T-helper 2 cell treated with Interferon-gamma antibody and Interleukin-4, amounts not matched to agents 100 ng/mL and 5 ng/mL, for 36 hours (primary cell): ENCODE results near the gene FSTL5. TPM values are rescaled to one million over a fixed set of nuclear protein-coding genes. Genes with fewer than 3 reads are reported as not detected.

Experiments used
- intact Hi-C: fragments of 100-400 bp; cut with micrococcal nuclease; formaldehyde crosslinking; loops from one replicate; pipeline ENCODE4 v1.15.1; 2023
- total RNA-seq: library from RNA; stranded (reverse); gene quantifications from 2 replicates; pipeline ENCODE4 v1.2.3, GENCODE V29; 2022

FSTL5 gene
- total RNA-seq, 1 donor from 2014 or later: not detected

DNA sequence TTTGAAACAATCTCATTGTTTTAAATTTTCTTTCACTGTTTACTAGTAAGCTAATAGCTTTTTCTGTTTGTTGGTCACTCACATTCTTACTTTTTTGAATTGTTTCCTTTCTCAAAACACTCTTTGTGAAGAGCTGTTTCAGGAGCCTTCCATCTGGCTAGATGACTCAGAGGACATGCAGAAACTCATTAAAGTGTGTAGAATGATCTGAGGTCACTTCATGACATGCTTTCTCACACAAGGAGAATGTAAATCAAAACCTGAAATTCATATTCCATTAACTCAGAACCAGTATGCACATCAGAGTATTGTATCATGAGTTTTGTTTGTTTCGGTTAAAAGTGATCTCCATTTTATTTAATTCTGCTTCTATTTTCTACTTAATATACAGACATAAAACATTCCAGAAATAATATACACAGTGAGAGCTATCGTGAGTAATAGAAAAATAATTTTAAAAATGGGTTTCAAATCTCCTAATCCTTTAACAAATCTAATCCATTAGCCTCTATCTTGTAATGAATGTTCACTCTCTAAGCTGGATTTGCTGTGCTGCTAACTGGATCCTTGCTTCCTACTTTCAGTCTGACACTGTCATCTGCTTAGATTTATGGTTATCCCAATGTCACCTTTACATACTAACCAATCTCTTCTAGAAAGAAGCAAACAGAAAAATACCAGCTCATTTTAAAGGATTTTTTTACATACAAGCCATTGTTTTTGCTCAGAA, 449.6 kb downstream of the FSTL5 start:
- intact Hi-C loops: no loop called here

DNA sequence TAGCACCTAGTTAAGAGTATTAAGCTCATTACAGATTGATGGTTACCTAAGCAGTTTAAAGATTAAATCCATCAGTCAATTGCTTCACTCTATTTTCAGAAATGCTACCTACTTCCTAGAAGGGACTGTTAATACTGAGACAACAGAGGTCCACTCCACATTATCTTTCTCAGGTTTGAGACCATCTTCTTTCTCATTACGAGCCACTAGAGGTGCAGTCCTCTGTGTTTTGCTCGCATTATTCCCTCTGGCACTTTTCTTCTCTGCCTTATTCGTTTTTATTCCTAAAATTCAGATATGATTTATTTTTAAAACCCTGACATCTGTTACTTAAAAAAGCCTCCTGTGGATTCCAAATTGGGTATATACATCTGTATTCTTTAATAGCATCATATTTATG, 459.1 kb downstream of the FSTL5 start:
- intact Hi-C loops: no loop called here

DNA sequence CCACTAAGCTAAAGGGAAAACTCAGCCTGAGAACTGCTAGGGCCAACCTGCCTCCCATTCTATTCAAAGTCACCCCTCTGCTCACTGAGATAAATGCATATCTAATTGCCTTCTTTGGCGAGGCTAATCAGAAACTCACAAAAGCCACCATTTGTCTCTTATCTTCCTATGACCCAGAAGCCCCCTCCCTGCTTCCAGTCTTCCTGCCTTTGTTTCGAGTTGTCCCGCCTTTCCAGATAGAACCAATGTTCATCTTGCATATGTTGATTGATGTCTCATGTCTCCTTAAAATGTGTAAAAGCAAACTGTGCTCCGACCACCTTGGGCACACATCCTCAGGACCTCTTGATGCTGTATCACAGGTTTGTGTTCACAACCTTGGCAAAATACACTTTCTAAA, 459.8 kb downstream of the FSTL5 start:
- intact Hi-C loops: no loop called here

- intact Hi-C loops: no loop called here
Measured at GRCh38 chr4:161702287-161702686, 461.5 kb downstream of the FSTL5 start.

DNA sequence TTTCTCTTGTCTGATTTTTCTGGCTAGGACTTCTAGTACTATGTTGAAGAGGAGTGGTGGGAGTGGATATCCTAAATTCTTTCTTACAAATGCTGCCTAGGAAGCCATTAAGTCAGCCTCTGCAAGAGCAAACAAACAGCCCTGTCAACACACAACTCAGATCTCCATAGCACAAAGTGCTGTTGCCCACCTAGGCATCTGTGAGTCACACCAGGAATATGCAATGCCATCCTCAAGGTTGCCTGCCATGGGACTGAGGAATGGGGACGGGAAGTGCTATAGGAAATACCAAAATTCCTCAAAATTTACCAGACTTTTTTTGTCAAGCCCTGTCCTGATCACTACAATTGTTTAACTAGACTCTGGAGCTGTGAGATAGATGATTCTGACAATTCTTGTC, 466.9 kb downstream of the FSTL5 start:
- intact Hi-C loops: no loop called here

- intact Hi-C loops: no loop called here
Measured at GRCh38 chr4:161680146-161680545, 483.7 kb downstream of the FSTL5 start.

DNA sequence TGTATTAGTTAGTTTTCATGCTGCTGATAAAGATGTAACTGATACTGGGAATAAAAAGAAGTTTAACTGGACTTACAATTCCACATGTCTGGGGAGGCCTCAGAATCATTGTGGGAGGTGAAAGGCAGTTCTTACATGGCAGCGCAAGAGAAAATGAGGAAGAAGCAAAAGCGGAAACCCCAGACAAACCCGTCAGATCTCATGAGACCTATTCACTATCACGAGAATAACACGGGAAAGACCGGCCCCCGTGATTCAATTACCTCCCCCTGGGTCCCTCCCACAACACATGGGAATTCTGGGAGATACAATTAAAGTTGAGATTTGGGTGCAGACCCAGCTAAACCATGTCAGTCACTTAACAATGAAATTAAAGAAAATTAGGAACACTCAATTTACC, 499.1 kb downstream of the FSTL5 start:
- intact Hi-C loops: no loop called here

GRCh38 chr4:161663844-161664243, 500.0 kb downstream of the FSTL5 start:
- intact Hi-C loops: no loop called here

GRCh38 chr4:161658676-161659075, 505.1 kb downstream of the FSTL5 start:
- intact Hi-C loops: no loop called here

GRCh38 chr4:161657616-161658015, 506.2 kb downstream of the FSTL5 start:
- intact Hi-C loops: no loop called here

DNA sequence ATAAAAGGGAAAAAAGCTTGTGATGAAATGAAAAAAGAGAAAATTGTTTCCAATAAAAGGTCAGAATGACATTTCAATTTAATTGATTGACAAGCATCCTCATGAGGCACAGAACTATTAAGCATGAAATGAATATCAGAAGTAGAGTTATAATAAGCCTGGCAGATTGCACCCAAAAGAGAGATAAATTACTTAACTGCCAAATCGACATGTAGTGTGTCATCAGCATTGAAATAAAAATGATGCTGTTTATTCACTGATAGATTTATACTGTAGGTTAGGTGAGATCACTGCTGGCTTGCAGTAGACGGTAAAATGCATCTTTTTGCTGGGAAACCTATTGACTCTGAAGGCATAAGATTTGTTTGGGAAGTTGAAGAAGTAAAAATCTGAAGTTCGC, 507.2 kb downstream of the FSTL5 start:
- intact Hi-C loops: no loop called here

- intact Hi-C loops: no loop called here
Measured at GRCh38 chr4:161655148-161655547, 508.7 kb downstream of the FSTL5 start.

DNA sequence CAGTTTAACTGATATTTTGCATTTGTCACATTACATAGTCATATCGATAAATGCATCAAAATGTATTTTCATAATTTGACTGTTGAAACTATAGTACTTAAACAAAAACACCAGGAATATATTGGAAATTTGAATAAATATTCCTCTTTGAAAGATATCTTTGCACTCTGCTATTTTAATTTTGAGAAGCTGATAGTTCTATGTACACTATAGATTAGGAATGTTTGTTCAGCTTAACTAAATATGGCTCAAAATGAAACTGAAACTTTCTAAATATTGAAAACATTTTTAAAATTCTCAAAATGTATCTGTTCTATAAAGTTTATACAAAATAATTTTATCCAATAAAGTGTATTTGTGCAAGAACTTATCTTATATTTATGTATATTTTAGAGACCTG, 510.1 kb downstream of the FSTL5 start:
- intact Hi-C loops: no loop called here

DNA sequence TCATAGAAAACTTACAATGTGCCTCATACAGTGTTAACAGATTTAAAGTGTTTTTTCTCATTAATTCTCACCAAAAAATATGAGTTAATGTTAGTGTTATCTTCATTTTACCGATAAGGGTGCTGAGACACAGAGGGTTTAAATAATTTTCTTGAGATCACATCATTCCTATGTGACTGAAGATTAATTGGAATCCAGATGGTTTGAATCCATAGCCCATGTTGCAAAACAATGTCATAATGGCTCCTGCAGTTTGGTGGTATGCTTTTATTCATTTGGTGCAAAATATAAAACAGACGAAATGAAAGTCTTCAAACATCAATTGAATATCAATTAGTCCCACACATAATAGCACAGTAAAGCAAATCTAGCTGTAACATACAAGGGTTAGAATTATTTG, 512.2 kb downstream of the FSTL5 start:
- intact Hi-C loops: no loop called here

GRCh38 chr4:161650812-161651211, 513.0 kb downstream of the FSTL5 start:
- intact Hi-C loops: no loop called here

- intact Hi-C loops: no loop called here
Measured at GRCh38 chr4:161647757-161648156, 516.0 kb downstream of the FSTL5 start.

DNA sequence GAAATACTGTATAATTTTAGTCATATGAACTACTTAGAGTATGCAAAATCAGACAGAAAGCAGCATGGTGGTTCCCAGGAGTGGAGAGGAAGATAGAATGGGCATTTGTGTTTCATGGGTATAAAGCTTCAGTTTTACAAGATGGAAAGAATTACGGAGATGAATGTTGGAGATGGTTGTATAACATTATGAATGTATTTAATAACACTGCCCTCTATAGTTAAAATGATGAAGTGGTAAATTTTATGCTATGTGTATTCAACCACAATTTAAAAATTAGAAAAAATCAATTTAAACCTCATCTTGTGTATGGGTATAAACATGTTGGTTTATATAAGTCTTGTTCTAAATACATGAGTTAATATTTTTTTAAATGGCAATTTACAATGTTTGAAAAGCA, 521.1 kb downstream of the FSTL5 start:
- intact Hi-C loops: no loop called here

DNA sequence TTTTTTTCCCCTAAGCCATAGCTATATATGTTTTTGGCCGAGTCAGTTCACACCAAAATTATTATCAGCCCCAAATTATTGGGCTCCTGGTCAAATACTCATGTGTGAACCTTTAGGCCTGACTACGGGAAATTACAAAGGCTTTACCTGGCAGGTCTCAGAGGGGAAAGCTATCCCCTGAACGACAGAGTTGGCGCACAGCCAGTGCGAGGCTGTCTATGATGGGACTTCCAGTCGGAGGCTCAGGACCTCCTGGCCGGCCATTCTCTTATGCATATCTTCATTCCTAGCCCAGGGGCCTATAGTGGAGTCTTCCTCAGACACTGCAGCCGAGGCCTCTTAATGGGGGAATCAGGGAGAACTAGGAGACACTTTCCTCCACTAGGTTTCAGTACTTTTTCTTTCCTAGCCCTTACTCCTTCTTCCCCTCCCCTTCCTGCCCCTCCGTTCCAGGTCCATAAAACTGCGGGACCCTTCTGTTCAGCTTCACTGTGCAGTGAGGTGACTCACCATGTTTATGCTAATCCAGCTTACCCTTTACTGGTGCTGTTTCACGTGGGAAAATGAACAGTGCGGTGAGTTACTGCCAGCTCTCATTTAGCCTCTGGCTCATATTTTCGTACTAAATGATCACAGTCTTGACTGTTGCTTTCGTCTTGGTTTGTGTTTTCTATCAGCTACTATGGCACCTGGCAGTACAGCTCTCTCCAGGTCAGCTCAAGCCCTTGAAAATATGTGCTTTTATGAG, 533.9 kb downstream of the FSTL5 start:
- intact Hi-C loops: no loop called here

DNA sequence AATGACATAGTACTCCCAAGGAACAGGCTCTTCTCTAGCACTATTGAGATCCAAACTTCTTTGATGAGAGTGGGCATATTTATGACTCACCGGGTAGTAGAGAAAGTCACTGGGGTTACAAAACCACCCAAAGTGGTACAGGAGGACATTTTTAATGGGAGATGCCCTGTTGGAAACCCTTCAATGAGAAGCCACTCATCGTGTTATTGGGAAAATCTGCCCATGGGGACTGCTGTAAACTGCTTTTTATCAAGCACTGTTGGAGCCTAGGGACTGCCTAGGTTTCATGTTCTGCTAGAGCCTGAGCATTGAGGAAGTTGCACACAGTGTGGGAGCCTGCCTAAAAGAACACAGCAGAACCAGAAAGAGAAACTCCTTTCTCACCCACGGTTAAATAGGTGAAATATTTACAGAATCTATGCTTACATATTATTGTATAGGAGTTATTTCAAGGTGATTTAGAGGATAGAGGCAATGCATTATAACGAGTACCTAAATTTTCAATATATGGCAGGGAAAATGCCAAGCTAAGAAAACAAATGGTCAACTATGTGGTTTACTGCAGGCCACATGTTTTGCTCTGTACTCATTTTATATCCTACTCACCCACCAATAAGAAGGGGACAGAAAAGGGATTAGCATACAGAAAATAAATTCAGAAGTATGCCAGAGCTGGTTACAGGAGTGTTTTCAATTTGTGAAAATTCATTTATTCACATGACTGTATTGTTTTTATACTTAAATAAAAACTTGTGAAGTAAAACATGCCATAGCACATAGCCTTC, 559.1 kb downstream of the FSTL5 start:
- intact Hi-C loops: no loop called here

- intact Hi-C loops: no loop called here
Measured at GRCh38 chr4:161601011-161601410, 562.8 kb downstream of the FSTL5 start.

- intact Hi-C loops: no loop called here
Measured at GRCh38 chr4:161595230-161595771, 568.5 kb downstream of the FSTL5 start.

DNA sequence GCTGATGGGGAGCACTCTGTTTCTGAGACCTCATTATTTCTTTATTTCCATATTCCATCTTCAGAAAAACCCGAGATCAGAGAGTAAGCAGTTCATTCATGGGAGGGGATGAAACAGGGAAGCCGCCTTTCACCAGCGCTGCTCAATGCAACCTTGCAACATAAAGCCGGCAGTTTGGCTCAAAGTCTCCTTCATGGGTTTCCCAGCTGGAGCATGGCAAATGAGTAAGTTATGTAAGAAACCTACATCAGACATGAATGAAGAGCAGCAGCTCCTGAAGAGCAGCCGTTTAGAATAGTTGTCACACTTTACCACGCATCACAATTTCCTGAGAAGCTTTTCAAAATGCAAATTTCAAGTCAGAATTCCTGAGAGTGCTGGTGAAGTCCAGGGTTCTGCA, 578.8 kb downstream of the FSTL5 start:
- intact Hi-C loops: no loop called here
